HG03175 (cell line): ENCODE data around the gene TMEM108.

Experiments used
- ATAC-seq: cut with Tn5 transposase; IDR thresholded peaks from one replicate; pipeline ENCODE4 v1.9.1; 2021; ENCODE audit warnings: mild to moderate bottlenecking, moderate library complexity; ENCODE audit not compliant: unreplicated experiment

The TMEM108 gene

GRCh38 chr3:133209871-133210550 lies 171.8 kb downstream of the TMEM108 start:
- ATAC-seq: no peak

DNA sequence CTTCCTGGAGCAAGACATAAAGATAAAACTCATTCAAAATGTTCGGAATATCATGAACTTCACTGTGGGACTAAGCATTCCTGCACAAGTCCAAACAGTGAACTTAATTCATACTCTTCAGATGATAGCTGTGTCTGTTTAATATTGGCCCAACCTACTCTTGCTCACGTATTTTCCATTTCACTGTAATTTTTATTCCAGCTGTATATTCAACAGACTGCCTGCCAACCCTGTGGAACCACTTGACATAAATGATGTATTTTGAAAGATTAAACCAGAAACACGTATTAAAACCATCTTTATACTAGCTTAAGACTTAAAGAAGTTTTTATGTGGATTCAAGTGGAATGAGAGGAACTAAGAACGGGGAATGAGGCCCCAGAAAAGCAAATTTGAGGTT lies 172.5 kb downstream of the TMEM108 start:
- no peak for ATAC-seq

DNA sequence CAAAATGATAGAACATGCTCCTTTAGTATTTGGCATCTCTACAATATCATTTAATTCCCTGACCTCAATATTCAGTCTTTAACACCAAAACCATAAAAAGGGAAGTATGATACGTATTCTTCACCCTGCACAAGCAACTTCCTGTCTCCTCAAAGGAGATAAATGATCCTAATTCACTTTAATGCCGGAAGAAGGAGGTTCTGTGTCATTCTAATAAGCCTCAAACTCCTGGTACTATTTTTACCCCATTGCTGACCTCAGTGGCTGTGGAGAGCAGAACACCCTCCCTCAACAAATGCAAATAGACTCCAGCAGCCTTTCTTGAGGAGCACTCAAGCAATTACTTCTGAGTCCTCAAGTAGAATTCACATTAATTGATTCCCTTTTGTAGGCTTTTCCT lies 173.3 kb downstream of the TMEM108 start:
- ATAC-seq: peak; percentile 96

DNA sequence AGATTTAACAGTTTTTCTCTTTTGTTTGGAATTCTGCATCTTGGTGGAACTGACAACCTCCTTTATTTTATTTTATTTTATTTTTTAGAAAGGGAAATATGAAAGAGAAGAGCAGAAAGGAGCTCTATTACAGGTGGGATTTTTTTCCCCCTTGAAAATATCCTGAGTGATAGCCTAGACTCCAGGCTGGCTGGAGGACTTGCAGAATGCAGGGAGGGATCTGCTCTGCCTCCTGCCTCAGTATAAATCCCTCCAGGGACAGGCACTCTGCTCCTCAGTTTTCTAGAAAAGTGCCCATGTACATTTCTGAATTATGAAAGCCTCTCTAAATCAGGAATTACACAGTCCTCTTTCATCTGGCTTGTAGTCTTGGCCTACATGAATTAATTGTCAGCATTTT lies 173.7 kb downstream of the TMEM108 start:
- ATAC-seq: no peak

- ATAC-seq: no peak
Observed at GRCh38 chr3:133213937-133214336, 175.7 kb downstream of the TMEM108 start.

GRCh38 chr3:133227813-133228212 lies 189.6 kb downstream of the TMEM108 start:
- no peak for ATAC-seq

GRCh38 chr3:133230195-133230594 lies 192.0 kb downstream of the TMEM108 start:
- no peak for ATAC-seq

GRCh38 chr3:133236901-133237300 lies 198.7 kb downstream of the TMEM108 start:
- no peak for ATAC-seq

- ATAC-seq: no peak
Observed at GRCh38 chr3:133237380-133237779, 199.2 kb downstream of the TMEM108 start.

DNA sequence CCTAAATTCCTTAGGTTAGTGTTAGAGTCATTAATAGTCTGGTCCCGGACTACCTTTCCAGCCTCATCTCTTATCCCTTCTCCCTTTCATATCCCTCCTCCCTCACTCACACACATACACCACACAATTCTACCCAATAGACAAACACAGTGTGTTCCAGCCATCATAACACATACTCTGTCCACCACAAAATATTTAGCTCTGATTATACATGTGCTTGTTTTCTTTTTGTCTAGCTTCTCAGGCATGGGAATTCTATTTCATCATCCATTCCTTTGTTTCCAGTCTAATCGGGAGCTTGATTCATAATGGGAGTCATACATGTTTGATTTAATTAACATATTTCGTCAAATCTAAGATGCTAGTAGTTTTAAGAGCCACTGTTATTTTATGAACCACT lies 199.8 kb downstream of the TMEM108 start:
- no peak for ATAC-seq

DNA sequence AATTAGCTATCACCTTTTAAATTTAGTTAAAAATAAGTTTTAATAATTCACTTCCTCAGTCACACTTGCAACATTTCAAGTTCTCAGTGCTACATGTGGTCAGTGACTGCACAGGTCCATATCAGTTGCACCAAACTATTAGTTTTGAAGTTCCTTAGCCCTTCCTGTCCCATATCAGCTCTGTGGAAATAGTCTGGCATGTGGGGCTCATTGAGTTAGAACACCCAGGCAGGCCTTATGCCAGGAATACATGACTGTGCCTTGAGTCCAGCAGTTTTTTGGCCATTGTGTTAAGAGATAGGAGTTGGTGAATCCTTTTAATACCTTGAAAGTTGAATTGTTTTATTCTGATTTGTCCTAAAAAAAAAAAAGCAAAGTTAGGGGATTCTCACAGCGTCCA lies 207.9 kb downstream of the TMEM108 start:
- ATAC-seq: no peak

DNA sequence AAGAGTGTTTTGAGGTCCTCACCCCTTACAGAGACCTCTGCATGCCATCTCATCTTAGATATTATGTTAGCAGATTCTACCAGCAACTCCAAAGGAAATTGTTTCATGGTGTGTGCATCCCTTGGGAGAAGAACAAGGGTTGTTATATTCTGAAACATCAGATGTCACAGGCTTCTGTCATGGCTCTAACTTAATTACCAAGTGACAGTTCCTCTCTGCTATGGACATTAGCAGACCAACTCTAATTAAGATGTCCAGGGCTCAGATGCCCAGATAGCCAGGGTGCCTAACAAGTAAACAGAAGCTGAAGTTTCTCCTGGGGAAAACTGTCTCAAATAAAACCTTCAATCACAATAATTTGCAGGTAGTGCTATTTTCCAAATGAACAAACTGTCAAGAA lies 208.6 kb downstream of the TMEM108 start:
- no peak for ATAC-seq

DNA sequence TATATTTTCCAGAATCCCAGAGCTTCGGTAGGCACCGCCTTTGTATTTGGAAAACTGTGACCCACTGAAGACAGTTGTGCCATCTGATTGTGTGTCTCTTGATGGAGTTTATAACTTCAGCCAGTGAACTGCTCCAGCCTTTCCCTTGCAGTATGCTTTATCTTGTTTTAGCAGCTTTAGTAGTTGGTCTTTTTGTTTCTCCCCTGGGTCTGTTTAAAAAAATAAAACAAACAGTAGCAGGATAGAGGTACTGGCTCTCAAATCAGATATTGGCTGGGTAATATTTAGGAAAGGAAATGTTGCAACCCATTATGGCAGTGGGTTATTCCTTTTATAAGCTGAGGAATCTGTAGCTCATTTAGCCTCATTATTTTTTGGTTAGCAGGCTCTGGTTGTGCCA lies 210.2 kb downstream of the TMEM108 start:
- ATAC-seq: no peak

DNA sequence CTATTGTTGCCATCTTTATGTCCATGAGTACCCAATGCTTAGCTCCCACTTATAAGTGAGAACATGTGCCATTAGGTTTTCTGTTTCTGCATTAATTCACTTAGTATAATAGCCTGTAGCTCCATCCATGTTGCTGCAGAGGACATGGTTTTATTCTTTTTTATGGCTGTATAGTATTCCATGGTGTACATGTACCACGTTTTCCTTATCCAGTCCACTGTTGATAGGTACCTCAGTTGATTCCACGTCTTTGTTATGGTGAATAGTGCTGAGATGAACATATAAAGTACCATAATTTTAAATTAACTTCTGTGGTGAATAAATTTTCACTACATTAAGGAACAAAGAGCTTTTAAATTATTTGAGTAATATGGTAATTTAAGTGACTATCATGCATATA lies 211.3 kb downstream of the TMEM108 start:
- no peak for ATAC-seq

DNA sequence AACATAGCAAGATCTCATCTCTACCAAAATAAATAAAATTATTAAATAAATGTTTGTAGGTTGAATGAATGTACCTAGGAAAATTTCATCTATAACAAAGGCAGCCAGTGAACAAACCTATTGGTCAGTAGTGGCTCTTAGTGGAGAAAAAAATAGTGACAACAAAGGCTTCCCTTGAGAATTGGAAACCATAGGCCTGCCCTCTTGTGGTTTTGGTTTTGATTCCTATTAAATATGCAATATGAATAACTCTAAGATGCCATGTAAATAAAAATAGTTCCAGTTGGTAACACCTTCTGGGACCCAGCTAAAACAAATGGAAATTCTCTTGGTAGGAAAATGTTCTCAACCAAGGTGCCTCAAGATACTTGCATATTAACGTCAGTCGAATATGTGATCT lies 216.0 kb downstream of the TMEM108 start:
- ATAC-seq: no peak

DNA sequence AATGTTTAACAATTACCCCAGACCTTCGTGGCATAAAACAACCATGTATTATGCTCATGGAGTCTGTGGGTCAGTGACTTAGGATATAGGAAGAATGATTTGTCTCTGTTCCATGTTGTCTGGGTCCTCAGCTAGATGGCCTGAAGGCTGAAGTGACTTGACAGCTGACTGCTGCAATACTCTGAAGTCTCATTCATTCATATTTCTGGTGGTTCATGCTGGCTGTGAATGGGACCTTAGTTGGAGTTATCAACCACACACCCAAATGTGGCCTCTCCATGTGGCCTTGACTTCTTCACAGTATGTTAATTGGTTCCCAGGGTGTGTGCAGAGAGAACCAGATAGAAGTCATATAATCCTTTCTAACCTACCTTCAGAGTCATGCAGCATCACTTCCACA lies 216.5 kb downstream of the TMEM108 start:
- no peak for ATAC-seq

DNA sequence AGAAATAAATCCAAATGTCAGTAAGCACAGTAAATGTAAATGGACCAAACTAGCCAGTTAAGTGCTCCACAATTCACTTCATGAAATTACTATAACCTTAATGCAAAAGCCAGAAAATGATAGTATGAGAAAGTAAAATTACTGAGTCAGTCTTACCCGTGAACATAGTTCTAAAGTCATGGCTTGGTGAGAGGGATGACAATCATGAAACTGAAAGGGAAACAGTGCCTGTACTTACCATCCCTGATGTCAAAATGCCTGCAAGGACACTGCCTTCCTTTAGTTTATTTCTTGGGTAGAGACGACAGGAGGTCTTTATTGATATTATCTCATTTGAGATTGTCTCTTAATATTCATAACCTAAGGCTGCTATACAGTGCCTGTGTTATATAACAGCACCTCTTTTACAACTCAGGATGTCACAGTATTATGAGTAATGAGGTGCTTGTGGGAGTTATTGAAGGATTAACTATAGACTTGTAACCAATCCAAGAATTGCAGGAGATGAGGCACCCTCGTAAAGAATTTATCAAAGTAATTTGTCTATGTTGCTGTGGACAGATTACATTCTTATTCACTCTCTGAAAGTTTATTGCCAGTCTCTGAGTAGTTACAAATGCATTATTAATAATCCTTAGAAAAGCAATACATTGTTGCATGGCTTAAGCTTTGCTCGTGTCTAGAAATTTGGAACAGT lies 218.7 kb downstream of the TMEM108 start:
- ATAC-seq: peak; percentile 66

DNA sequence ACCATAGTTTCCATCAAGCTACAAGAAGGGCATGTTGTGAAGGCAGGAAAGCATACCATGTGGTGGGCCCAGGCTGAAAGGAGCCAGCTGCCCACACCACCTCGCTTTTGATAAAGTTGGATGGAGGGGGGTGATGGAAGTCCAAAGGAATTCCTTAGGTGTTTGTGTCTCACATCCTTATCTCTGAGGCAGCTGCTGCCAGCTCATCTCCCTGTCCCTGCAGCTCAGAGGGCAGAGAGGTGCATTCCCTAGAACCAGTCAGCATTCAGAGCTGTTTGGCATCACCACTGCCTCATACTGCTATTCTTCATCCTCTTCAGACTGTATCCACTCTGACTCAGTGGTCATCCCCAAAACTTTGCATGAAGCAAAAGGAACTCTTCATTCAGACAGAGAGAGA lies 220.2 kb downstream of the TMEM108 start:
- ATAC-seq: no peak

- no peak for ATAC-seq
Observed at GRCh38 chr3:133259767-133260166, 221.6 kb downstream of the TMEM108 start.

DNA sequence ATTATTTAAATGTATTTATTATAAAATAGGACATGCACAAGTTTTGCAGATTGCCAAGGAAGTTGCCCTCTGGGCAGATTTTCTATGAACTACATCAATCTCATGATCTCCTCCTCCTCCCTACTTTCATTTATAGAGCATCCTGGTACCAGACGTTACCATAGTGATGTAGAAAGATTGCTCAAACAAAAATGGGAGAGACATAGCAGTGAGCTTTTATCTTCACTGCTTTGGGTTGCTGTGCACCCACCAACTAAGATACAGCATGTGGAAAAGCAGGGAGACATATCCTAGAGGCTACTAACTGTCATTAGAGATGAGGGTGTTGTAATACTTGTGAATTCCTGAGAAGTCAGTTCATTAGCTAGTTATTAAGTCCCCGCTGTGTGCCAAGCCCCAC lies 224.1 kb downstream of the TMEM108 start:
- no peak for ATAC-seq

DNA sequence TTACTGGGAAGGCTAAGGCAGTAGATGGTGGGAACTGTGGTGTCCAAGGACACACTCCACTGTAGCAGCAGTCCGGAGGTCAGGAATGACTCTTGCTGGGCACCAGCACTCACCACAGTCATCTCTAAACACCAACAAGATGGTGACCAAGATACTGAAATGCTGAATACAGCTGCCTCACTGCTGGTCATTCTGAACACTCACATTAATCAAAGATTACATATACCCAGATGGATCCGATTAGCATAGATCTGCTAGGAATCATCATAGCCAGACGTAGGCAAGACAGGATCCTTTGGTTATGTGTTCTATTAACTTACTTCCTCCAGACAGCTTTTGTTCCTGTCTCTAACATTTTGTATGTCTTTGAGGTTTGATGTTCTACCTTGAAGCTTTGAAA lies 226.7 kb downstream of the TMEM108 start:
- ATAC-seq: no peak

- ATAC-seq: no peak
Observed at GRCh38 chr3:133268726-133269134, 230.5 kb downstream of the TMEM108 start.

DNA sequence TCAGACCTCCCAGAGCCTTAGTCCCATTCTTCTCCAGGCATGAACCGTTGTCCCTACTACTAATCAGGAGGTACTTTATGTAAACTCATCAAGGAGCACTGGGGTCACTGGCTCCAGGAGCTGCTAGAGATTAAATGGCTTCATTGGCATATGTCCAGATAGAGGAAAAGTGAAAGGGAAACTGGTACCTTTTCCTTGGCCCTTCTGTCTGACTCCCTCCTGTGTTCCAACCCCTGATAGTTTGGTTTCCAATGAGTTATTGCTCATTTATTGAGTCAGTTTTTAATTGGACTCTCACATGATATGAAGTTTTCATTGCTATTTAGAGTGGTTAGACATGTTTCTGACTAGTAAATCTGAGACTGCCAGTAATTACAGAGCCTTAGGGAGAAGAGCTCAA lies 231.2 kb downstream of the TMEM108 start:
- ATAC-seq: no peak
